Neural crest cell (in vitro differentiated cells): ENCODE data around the gene IFITM2. TPM values are rescaled to one million over a fixed set of nuclear protein-coding genes. Genes with fewer than 3 reads are reported as not detected.
"Not testable (repeated sequence)": the region's sequence is repeated elsewhere in the genome, so short reads cannot be mapped to it uniquely, and the experiment has no call there.

ENCODE experiments used
- DNase-seq: peaks from one replicate; pipeline ENCODE4 v3.0.0; 2021; ENCODE audit warnings: low read depth, mixed read lengths, low spot score
- H3K27ac Mint-ChIP-seq: one replicate; pipeline ENCODE4 v1.8.0; 2021; ENCODE audit warnings: mild to moderate bottlenecking, mixed read lengths; ENCODE audit not compliant: unreplicated experiment
- H3K27me3 Mint-ChIP-seq: 2 replicates; pipeline ENCODE4 v1.8.0; 2021; ENCODE audit warnings: low read depth, mild to moderate bottlenecking, mixed read lengths
- H3K36me3 Mint-ChIP-seq: 2 replicates; pipeline ENCODE4 v1.8.0; 2021; ENCODE audit warnings: low read depth, mild to moderate bottlenecking, mixed read lengths
- H3K4me1 Mint-ChIP-seq: 2 replicates; pipeline ENCODE4 v1.8.0; 2021; ENCODE audit warnings: mixed read lengths
- H3K4me3 Mint-ChIP-seq: one replicate; pipeline ENCODE4 v1.8.0; 2021; ENCODE audit warnings: mild to moderate bottlenecking, mixed read lengths
- H3K9me3 Mint-ChIP-seq: 2 replicates; pipeline ENCODE4 v1.8.0; 2021; ENCODE audit warnings: mixed read lengths
- CTCF ChIP-seq: fragments of 200-600 bp; sonication (generic); conservative IDR thresholded peaks from 2 replicates; pipeline ENCODE4 v1.5.0; 2021; ENCODE audit warnings: antibody characterized with exemption, mild to moderate bottlenecking
- total RNA-seq: library from RNA; stranded (reverse); gene quantifications from 2 replicates; pipeline ENCODE4 v1.2.1, GENCODE V29; 2021

IFITM2 gene
- total RNA-seq, 1 donor from 2014 or later = 55.0 TPM

DNA sequence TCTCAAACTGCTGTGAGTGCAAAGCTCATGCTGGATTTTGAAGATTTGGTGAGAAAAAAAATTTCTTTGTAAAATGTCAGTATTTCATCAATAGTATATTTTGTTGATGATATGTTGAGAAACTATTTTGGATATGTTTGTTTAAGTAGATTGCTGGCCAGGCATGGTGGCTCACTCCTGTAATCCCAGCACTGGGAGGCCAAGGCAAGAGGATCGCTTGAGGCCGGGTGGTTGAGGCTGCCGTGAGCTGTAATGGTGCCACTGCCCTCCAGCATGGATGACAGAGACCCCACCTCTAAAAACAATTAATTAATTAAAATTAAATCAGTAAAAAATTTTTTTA is 19.9 kb downstream of the IFITM2 start:
- Mint-ChIP-seq H3K4me1 (peaks cover 38% of the 10 kb centered on the region), H3K9me3 (no peaks in the 10 kb centered on the region), H3K27me3 (no peaks in the 10 kb centered on the region), H3K4me3 (no peak overlapping the region), H3K27ac (peak overlapping the region; percentile 67), H3K36me3 (no peaks in the 10 kb centered on the region)
- DNase-seq = no peak
- no peak for TF ChIP-seq CTCF

DNA sequence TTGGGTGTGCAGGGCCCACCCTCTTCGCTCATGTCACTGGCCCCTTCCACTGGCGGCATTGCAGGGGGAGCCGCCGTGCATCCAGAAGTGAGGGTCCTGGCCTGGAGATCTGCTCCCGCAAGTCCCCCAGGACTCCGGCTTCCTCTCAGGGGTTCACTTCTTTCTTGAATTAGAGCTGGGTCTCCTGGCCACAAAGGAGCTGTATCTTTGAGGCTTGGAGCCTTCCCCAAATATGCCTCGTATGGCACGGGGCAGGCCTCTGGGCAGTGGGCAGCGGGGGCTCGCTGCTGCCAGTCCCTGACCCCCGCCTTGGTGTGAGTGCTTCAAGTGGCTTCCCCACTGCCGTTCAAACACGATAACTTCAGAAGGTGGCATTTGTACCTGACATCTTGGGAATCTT is 20.4 kb downstream of the IFITM2 start:
- TF ChIP-seq CTCF = no peak
- no peak for DNase-seq
- Mint-ChIP-seq H3K4me3 (no peak overlapping the region), H3K27ac (no peak overlapping the region), H3K27me3 (no peaks in the 10 kb centered on the region), H3K4me1 (peaks cover 38% of the 10 kb centered on the region), H3K9me3 (no peaks in the 10 kb centered on the region), H3K36me3 (no peaks in the 10 kb centered on the region)

DNA sequence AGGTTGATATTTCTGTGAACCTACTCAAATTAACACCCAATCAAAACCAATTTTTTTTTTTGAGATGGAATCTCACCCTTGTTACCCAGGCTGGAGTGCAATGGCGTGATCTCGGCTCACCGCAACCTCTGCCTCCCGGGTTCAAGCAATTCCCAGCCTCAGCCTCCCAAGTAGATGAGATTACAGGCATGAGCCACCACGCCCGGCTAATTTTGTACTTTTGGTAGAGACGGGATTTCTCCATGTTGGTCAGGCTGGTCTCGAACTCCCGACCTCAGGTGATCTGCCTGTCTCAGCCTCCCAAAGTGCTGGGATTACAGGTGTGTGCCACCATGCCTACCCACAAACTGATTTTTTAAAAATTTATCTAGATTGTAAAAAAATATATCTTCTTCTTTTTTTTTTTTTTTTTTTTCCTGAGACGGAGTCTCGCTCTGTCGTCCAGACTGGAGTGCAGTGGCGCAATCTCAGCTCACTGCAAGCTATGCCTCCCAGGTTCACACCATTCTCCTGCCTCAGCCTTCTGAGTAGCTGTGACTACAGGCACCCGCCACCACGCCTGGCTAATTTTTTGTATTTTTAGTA is 21.0 kb downstream of the IFITM2 start:
- not testable (repeated sequence) for H3K4me3 Mint-ChIP-seq, H3K27ac Mint-ChIP-seq, DNase-seq, H3K27me3 Mint-ChIP-seq, H3K36me3 Mint-ChIP-seq, H3K9me3 Mint-ChIP-seq
- H3K4me1 Mint-ChIP-seq = peaks cover 41% of the 10 kb centered on the region

- no peak for DNase-seq
- Mint-ChIP-seq H3K36me3 (no peaks in the 10 kb centered on the region), H3K9me3 (no peaks in the 10 kb centered on the region), H3K27me3 (no peaks in the 10 kb centered on the region), H3K4me3 (no peak overlapping the region), H3K4me1 (peaks cover 45% of the 10 kb centered on the region), H3K27ac (no peak overlapping the region)
- no peak for TF ChIP-seq CTCF
These were observed 22.3 kb downstream of the IFITM2 start for GRCh38 chr11:329886-330253.

GRCh38 chr11:330307-330693 is 22.7 kb downstream of the IFITM2 start:
- Mint-ChIP-seq H3K4me3 (no peak overlapping the region), H3K27me3 (no peaks in the 10 kb centered on the region), H3K9me3 (no peaks in the 10 kb centered on the region), H3K4me1 (peaks cover 44% of the 10 kb centered on the region), H3K27ac (peak overlapping the region; percentile 75), H3K36me3 (no peaks in the 10 kb centered on the region)
- no peak for TF ChIP-seq CTCF
- DNase-seq = no peak

DNA sequence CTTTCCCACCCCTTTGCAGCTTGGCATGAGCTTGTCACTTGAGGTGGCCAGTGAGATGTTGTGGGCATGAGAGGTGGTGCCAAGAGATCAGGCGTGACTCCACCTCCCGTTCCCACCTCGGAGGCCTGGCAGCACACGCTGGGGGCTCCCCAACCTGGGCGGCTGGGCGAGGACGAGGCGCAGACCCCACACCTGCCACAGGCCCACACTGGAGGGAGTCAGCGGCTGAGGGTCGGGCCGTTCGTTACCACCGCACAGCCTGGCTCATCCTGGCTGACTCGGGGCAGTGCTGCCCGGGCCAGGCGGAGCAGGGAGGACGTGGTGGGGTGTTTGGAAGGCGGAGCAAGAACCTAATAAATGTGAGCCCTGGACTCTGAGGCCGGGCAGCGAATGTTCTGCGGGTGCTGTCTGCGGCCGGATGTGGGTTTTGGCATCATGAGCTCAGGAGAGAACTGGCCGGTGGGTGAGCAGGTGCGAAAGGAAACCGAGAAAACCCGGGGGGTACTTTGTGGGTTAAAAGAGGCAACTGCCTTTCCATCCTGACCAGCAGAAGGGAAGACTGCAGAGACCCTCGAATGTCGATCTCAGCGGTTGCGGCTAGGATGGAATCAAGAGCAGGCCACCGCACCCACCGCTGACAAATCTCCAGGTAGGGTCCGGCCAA is 23.2 kb downstream of the IFITM2 start:
- Mint-ChIP-seq H3K9me3 (no peaks in the 10 kb centered on the region), H3K36me3 (no peaks in the 10 kb centered on the region), H3K27ac (no peak overlapping the region), H3K4me3 (no peak overlapping the region), H3K4me1 (peaks cover 48% of the 10 kb centered on the region), H3K27me3 (no peaks in the 10 kb centered on the region)
- TF ChIP-seq CTCF = no peak
- no peak for DNase-seq
